IPS-20b (cell line): ENCODE results near the gene RCVRN.

ENCODE experiments used
- H3K27ac ChIP-seq: one replicate; pipeline ENCODE4 v1.5.1; 2013; ENCODE audit warnings: low read length
- H3K27me3 ChIP-seq: 2 replicates; pipeline ENCODE4 v1.6.1; 2013; ENCODE audit warnings: mild to moderate bottlenecking, low read length, inconsistent platforms; ENCODE audit not compliant: insufficient read depth
- H3K36me3 ChIP-seq: 2 replicates; pipeline ENCODE4 v1.6.1; 2013; ENCODE audit warnings: low read depth, mild to moderate bottlenecking, inconsistent platforms, low read length, moderate library complexity; ENCODE audit not compliant: insufficient read depth
- H3K4me1 ChIP-seq: 2 replicates; pipeline ENCODE4 v1.6.1; 2013; ENCODE audit warnings: mild to moderate bottlenecking, control low read depth, inconsistent platforms, low read length, moderate library complexity; ENCODE audit not compliant: insufficient read depth
- H3K4me3 ChIP-seq: 2 replicates; pipeline ENCODE4 v1.5.1; 2013; ENCODE audit warnings: mild to moderate bottlenecking, low read length, inconsistent platforms
- H3K9ac ChIP-seq: 2 replicates; pipeline ENCODE4 v1.6.1; 2013; ENCODE audit warnings: low read depth, mild to moderate bottlenecking, inconsistent platforms, low read length, moderate library complexity
- H3K9me3 ChIP-seq: 2 replicates; pipeline ENCODE4 v1.6.1; 2013; ENCODE audit warnings: mild to moderate bottlenecking, low read depth, low read length, inconsistent platforms; ENCODE audit not compliant: insufficient read depth

RCVRN gene

DNA sequence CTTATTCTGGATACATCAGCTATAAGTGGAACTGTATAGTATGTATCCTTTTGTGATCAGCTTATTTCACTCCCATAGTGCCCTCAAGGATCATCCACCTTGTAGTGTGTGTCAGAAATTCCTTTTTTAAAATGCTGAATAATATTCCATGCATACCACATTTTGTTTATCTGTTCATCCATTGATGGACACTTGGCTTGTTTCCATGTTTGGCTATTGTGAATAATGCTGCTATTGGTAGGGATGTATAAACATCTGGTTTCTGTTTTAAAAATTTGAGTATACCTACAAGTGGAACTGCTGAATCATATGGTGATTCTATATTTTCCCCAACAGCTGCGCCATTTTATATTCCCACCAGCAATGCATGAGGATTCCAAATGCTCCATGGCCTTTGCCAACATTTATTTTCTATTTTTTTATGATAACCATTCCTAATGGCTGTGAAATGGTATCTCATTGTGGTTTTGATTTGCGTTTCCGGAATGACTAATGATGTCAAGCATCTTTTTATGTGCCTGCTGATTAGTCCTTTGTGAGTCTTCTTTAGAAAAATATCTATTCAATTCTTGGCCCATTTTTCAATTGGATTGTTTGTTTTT is 11.6 kb downstream of the RCVRN start:
- Histone ChIP-seq H3K27me3 (no peaks in the 10 kb centered on the region), H3K9ac (no peak overlapping the region), H3K36me3 (no peaks in the 10 kb centered on the region), H3K4me1 (no peaks in the 10 kb centered on the region), H3K4me3 (no peak overlapping the region), H3K27ac (no peak overlapping the region), H3K9me3 (no peaks in the 10 kb centered on the region)

DNA sequence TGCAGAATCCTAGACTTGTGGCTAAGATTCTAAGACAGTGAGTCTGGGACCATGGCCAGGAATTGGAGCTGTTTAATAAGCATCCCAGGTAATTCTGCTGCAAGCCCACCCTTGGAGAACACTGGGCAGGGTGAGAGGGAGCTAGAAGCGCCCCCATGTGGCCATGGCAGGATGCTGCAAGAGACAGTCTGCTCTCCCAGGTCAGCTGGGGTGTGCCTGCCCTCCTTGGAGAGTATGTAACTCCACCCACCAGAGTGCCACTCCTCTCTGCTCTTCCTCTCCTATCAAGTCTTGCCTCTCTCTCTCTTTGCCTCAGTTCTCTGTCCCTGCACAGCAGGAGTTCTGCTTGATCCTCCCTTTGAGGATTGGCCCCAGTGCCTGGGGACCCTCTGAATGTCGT is 14.9 kb downstream of the RCVRN start:
- Histone ChIP-seq H3K4me1 (no peaks in the 10 kb centered on the region), H3K9ac (no peak overlapping the region), H3K36me3 (no peaks in the 10 kb centered on the region), H3K9me3 (no peaks in the 10 kb centered on the region), H3K27me3 (no peaks in the 10 kb centered on the region), H3K27ac (no peak overlapping the region), H3K4me3 (no peak overlapping the region)

DNA sequence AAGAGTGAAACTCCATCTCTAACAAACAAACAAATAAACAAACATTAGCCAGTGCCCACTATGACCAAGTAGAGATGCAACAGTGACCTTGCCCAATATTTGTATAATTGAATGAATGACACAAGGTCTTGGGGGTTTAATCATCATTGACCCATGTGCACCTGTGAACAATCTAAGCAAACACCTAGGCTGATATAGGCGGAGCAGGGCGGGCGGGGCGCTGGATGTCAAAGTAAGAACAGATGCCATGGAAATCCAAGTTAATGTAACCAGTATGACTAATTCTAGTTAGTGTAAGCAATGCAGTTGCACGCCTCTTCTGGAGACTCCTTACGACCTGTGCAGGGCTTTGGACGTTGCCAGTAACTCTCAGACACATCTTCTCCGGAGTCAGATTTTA is 17.6 kb downstream of the RCVRN start:
- Histone ChIP-seq H3K9me3 (peaks cover 19% of the 10 kb centered on the region), H3K4me3 (no peak overlapping the region), H3K36me3 (no peaks in the 10 kb centered on the region), H3K27me3 (no peaks in the 10 kb centered on the region), H3K27ac (no peak overlapping the region), H3K4me1 (no peaks in the 10 kb centered on the region), H3K9ac (no peak overlapping the region)

DNA sequence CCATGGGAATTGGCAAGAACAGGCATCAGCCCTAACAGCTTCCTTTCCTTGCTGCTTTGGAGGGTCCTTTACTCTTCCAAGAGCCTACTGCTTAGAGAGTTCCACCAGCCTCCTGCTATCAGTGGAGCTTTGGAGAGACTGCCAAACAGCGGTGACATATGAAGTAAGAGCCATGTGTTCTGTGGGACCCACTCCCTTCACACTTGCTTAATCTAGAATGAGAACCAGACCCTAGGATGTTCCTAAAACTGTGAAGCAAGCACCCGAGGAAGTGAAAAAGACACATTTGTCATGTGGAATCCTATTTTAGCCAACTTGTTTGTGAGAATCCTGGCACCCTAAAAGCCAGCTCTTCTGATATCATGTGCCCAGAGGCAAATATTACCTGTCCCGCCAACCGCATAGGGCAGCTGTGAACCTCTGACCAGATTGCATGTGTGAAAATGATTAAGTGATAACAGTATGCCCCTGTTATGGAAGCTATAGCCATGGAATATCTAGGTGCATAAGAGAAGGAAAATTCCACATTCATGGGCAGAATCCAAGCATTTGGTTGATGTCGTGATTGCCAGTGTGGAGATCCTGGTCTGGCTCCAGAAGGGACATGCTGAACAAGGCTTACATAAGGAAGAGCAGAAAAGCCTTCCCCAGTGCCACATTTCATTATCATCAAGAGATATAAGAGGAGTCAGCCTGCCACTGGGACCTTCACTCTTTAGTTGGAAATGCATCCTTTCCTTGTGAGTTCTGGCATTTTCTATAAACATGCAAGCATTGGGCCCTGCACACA is 18.7 kb downstream of the RCVRN start:
- no peak overlapping the region for H3K9ac ChIP-seq
- H3K36me3 ChIP-seq: no peaks in the 10 kb centered on the region
- H3K4me1 ChIP-seq: no peaks in the 10 kb centered on the region
- peaks cover 25% of the 10 kb centered on the region for H3K9me3 ChIP-seq
- no peak overlapping the region for H3K4me3 ChIP-seq
- no peaks in the 10 kb centered on the region for H3K27me3 ChIP-seq
- no peak overlapping the region for H3K27ac ChIP-seq

DNA sequence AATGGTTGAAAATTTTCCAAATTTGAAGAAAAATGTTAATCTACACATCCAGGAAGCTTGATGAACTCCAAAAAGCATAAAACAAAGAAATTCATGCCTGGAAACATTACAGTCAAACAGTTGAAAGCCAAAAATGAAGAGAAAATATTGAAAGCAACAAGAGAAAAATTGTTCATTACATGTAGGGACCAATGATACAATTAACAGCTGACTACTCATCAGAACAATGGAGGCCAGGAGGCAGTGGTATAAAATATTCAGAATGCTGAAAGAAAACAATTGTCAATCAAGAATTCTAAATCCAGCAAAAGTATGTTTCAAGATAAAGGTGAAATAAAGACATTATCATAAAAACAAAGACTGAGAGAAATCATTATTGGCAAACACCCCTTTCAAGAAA is 21.6 kb downstream of the RCVRN start:
- Histone ChIP-seq H3K9me3 (peaks cover 25% of the 10 kb centered on the region), H3K4me1 (no peaks in the 10 kb centered on the region), H3K27ac (no peak overlapping the region), H3K4me3 (no peak overlapping the region), H3K36me3 (no peaks in the 10 kb centered on the region), H3K27me3 (no peaks in the 10 kb centered on the region), H3K9ac (no peak overlapping the region)

DNA sequence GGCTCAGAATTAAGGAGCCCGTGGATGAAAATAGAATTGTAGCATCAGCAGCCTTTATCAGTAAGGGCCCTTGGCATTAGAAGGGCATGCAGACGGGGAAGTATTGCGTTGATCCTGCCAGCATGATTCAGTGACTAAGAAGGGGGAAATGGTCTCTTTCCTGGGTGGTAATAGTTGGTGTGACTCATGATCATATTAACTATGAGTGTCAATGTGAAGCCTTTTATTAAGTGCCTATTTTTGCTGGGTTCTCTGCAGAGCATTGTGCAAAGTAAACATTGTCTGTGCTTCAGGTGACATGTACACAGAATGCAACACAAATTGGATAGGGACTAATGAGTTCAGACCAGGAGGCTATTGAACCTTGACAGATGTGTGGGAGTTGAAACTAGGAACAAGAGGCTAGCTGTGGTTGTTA is 24.5 kb downstream of the RCVRN start:
- no peak overlapping the region for H3K4me3 ChIP-seq
- peaks cover 25% of the 10 kb centered on the region for H3K9me3 ChIP-seq
- H3K36me3 ChIP-seq: no peaks in the 10 kb centered on the region
- H3K4me1 ChIP-seq: no peaks in the 10 kb centered on the region
- H3K27ac ChIP-seq: no peak overlapping the region
- no peak overlapping the region for H3K9ac ChIP-seq
- no peaks in the 10 kb centered on the region for H3K27me3 ChIP-seq

DNA sequence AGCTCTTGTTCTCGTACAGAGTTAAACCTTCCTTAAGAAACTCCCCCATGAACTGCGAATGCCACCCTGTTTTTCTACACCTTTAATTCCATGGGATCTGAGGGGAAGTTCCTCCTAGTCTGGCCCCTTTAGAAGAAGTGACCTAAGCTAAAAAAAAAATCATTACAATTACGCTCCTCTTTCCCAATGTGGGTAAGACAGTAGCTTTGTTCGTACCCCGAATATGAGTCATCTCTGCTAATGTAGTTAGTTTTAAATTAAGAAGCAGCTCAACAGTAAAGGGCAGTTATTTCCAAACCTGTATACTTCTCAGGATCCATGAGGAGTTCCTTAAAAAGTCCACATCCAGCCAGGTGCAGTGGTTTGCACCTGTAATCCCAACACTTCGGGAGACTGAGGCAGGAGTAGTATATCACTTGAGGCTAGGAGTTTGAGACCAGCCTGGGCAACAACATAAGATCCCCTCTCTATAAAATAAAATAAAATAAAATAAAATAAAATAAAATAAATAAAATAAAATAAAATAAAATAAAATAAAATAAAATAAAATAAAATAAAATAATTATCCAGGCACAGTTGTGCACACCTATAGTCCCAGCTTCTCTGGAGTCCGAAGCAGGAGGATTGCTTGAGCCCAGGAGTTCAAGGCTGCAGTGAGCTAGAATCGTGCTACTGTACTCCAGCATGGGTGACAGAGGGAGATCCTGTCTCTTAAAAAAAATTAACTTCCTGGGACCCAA is 26.1 kb downstream of the RCVRN start:
- no peak overlapping the region for H3K4me3 ChIP-seq
- no peak overlapping the region for H3K27ac ChIP-seq
- H3K4me1 ChIP-seq: peaks cover 4% of the 10 kb centered on the region; the same call in 1 of the 2 replicates
- no peaks in the 10 kb centered on the region for H3K36me3 ChIP-seq
- H3K9ac ChIP-seq: no peak overlapping the region
- peaks cover 19% of the 10 kb centered on the region for H3K9me3 ChIP-seq
- H3K27me3 ChIP-seq: no peaks in the 10 kb centered on the region

DNA sequence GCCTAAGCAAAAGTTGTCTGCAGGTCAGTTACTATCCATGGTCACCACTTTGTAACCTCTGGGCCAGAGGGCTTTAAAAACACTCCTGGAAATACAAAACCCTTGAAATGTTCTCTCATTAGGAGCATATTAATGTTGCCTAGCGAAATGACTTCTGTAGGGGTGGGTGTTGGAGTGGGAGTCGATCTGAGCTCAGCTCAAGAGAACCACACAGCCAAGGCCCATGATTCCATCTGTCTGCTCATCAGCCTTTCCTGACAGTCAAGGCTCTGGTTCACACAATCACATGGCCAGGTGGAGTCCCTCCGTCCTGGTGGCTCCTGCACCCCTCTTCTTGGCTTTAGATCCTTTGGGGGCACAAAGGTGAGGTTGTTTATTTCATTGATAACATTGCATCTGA is 26.7 kb downstream of the RCVRN start:
- no peak overlapping the region for H3K9ac ChIP-seq
- no peak overlapping the region for H3K4me3 ChIP-seq
- H3K9me3 ChIP-seq: peaks cover 13% of the 10 kb centered on the region; the same call in 1 of the 2 replicates
- H3K36me3 ChIP-seq: no peaks in the 10 kb centered on the region
- H3K27me3 ChIP-seq: no peaks in the 10 kb centered on the region
- no peak overlapping the region for H3K27ac ChIP-seq
- peaks cover 4% of the 10 kb centered on the region; the same call in 1 of the 2 replicates for H3K4me1 ChIP-seq

DNA sequence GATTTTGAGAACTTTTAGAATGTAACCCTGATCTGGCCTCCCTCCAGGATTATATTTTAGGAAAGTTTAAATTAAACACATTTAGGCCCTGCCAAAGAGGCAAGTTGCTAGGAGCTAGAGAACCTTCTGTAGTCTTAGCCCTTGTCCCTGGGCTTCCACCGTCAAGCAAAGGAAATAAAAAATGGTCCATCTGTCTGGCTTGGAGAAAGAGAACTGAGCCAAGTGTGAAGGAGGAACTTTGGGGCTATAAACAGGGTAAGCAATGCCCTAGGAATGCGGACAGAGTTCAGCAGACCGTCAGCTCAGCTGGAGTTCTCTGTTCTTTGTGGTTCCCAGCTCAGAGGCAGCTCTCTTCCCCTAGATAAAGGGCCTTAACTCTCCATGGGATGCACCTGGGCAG is 29.6 kb downstream of the RCVRN start:
- no peak overlapping the region for H3K4me3 ChIP-seq
- peaks cover 4% of the 10 kb centered on the region; the same call in 1 of the 2 replicates for H3K4me1 ChIP-seq
- H3K27ac ChIP-seq: no peak overlapping the region
- no peaks in the 10 kb centered on the region for H3K27me3 ChIP-seq
- no peaks in the 10 kb centered on the region for H3K9me3 ChIP-seq
- H3K9ac ChIP-seq: no peak overlapping the region
- H3K36me3 ChIP-seq: no peaks in the 10 kb centered on the region

DNA sequence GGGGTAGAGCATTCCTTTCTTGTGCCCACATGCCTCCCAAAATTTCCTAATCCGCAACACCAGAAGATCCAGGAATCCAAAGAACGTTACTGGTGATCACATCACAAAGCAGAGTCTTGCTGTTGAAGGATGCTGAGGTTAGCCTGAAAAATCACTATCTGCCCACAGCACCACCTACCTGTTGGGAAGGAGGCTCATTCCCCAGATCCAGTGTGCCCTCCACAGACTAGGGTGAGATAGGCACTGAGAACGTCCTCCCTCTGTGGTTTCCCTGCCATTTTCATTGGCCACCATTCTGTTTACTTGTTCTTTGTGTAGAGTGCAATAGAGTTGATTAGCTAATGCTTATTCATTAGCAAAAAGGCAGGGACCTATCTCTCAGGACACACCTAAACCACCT is 30.3 kb downstream of the RCVRN start:
- Histone ChIP-seq H3K4me3 (no peak overlapping the region), H3K27ac (no peak overlapping the region), H3K4me1 (peaks cover 4% of the 10 kb centered on the region; the same call in 1 of the 2 replicates), H3K9me3 (no peaks in the 10 kb centered on the region), H3K36me3 (no peaks in the 10 kb centered on the region), H3K9ac (no peak overlapping the region), H3K27me3 (no peaks in the 10 kb centered on the region)

DNA sequence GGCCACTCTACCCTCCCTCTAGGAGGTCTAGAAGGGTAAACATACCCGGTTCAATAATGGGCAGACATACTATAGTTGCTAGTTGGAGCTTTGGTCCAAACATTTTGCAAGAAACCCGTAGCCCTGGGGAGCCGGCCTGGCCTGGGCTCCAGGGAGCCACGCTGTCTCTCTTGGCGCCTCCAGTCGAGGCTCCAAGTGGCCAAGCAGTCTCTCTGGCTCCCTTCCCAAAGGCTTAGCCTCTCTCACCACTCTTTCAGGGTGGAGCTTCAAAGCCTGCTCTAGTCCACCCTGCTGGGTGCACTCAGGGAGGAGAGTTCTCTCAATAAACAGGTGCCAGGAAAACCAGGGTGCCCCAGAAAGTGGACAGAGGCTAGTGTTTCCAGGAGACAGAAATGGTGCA is 32.2 kb downstream of the RCVRN start:
- Histone ChIP-seq H3K36me3 (no peaks in the 10 kb centered on the region), H3K4me3 (no peak overlapping the region), H3K9ac (no peak overlapping the region), H3K27me3 (no peaks in the 10 kb centered on the region), H3K9me3 (no peaks in the 10 kb centered on the region), H3K4me1 (peaks cover 4% of the 10 kb centered on the region; the same call in 1 of the 2 replicates), H3K27ac (no peak overlapping the region)
